ENCODE data around the gene GNAQ. TPM values are rescaled to one million over a fixed set of nuclear protein-coding genes. Genes with fewer than 3 reads are reported as not detected.

The GNAQ gene
- total and polyA plus RNA-seq, 2 donors (not counting 1 experiment from before 2014, with no cell fraction given) = 30.4 to 74.3 TPM

- Histone ChIP-seq H3K36me3 (ENCODE audit: control insufficient read depth, insufficient read depth, low read length) (no peaks in the 10 kb centered on the region), H3K27ac (ENCODE audit: insufficient read depth, low read length) (no peak overlapping the region), H3K79me2 (ENCODE audit: control insufficient read depth, insufficient read depth, low read length) (no peaks in the 10 kb centered on the region), H3K9ac (ENCODE audit: insufficient read depth, low read length) (no peak overlapping the region), H3K4me1 (ENCODE audit: control insufficient read depth, extremely low read depth, insufficient read depth, low read length) (no peaks in the 10 kb centered on the region), H3K9me3 (ENCODE audit: control insufficient read depth, insufficient read depth, low read depth, low read length) (no peaks in the 10 kb centered on the region), H3K27me3 (ENCODE audit: control insufficient read depth, insufficient read depth, low read length) (no peaks in the 10 kb centered on the region), H2AFZ (ENCODE audit: low read length) (no peak overlapping the region), H3K4me2 (ENCODE audit: extremely low read depth, insufficient read depth, low read length) (no peak overlapping the region), H4K20me1 (ENCODE audit: control insufficient read depth, extremely low read depth, insufficient read depth, low read length) (no peaks in the 10 kb centered on the region), H3K4me3 (replicated peaks in 1 of 4; ENCODE audit: control extremely low read depth in 1 of 4, insufficient read depth in 1 of 4, low read depth in 3 of 4, low read length in 4 of 4) (no peak overlapping the region)
- TF ChIP-seq EZH2 (IDR thresholded peaks at IDR 0.05; ENCODE audit: low read length, missing control alignments) = no peak
- TF ChIP-seq, protein P1, sequence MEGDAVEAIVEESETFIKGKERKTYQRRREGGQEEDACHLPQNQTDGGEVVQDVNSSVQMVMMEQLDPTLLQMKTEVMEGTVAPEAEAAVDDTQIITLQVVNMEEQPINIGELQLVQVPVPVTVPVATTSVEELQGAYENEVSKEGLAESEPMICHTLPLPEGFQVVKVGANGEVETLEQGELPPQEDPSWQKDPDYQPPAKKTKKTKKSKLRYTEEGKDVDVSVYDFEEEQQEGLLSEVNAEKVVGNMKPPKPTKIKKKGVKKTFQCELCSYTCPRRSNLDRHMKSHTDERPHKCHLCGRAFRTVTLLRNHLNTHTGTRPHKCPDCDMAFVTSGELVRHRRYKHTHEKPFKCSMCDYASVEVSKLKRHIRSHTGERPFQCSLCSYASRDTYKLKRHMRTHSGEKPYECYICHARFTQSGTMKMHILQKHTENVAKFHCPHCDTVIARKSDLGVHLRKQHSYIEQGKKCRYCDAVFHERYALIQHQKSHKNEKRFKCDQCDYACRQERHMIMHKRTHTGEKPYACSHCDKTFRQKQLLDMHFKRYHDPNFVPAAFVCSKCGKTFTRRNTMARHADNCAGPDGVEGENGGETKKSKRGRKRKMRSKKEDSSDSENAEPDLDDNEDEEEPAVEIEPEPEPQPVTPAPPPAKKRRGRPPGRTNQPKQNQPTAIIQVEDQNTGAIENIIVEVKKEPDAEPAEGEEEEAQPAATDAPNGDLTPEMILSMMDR (conservative IDR thresholded peaks at IDR 0.05 in 1 of 2, IDR thresholded peaks at IDR 0.05 in 1 of 2; ENCODE audit: low read depth in 1 of 2, low read length in 2 of 2) = no peak
- no peak for DNase-seq (ENCODE audit: low read depth in 2 of 2)
Measured at GRCh38 chr9:77789891-77790290, 241.7 kb downstream of the GNAQ start.

GRCh38 chr9:77785341-77785740 lies 246.3 kb downstream of the GNAQ start:
- Histone ChIP-seq H2AFZ (ENCODE audit: low read length) (no peak overlapping the region), H3K36me3 (ENCODE audit: control insufficient read depth, insufficient read depth, low read length) (no peaks in the 10 kb centered on the region), H4K20me1 (ENCODE audit: control insufficient read depth, extremely low read depth, insufficient read depth, low read length) (no peaks in the 10 kb centered on the region), H3K4me2 (ENCODE audit: extremely low read depth, insufficient read depth, low read length) (no peak overlapping the region), H3K27ac (ENCODE audit: insufficient read depth, low read length) (no peak overlapping the region), H3K9me3 (ENCODE audit: control insufficient read depth, insufficient read depth, low read depth, low read length) (no peaks in the 10 kb centered on the region), H3K4me3 (replicated peaks in 1 of 4; ENCODE audit: control extremely low read depth in 1 of 4, insufficient read depth in 1 of 4, low read depth in 3 of 4, low read length in 4 of 4) (no peak overlapping the region), H3K4me1 (ENCODE audit: control insufficient read depth, extremely low read depth, insufficient read depth, low read length) (no peaks in the 10 kb centered on the region), H3K79me2 (ENCODE audit: control insufficient read depth, insufficient read depth, low read length) (no peaks in the 10 kb centered on the region), H3K9ac (ENCODE audit: insufficient read depth, low read length) (no peak overlapping the region), H3K27me3 (ENCODE audit: control insufficient read depth, insufficient read depth, low read length) (no peaks in the 10 kb centered on the region)
- no peak for DNase-seq (ENCODE audit: low read depth in 2 of 2)
- TF ChIP-seq, protein P1 (conservative IDR thresholded peaks at IDR 0.05 in 1 of 2, IDR thresholded peaks at IDR 0.05 in 1 of 2; ENCODE audit: low read depth in 1 of 2, low read length in 2 of 2) = no peak
- no peak for TF ChIP-seq EZH2 (IDR thresholded peaks at IDR 0.05; ENCODE audit: low read length, missing control alignments)

- no peak overlapping the region for H3K27ac ChIP-seq (ENCODE audit: insufficient read depth, low read length)
- TF ChIP-seq EZH2 (IDR thresholded peaks at IDR 0.05; ENCODE audit: low read length, missing control alignments) = no peak
- TF ChIP-seq, protein P1 (conservative IDR thresholded peaks at IDR 0.05 in 1 of 2, IDR thresholded peaks at IDR 0.05 in 1 of 2; ENCODE audit: low read depth in 1 of 2, low read length in 2 of 2) = no peak
- DNase-seq (ENCODE audit: low read depth in 2 of 2) = no peak
- H3K9ac ChIP-seq (ENCODE audit: insufficient read depth, low read length) = no peak overlapping the region
- H3K9me3 ChIP-seq (ENCODE audit: control insufficient read depth, insufficient read depth, low read depth, low read length) = no peaks in the 10 kb centered on the region
- no peak overlapping the region for H3K4me3 ChIP-seq (replicated peaks in 1 of 4; ENCODE audit: control extremely low read depth in 1 of 4, insufficient read depth in 1 of 4, low read depth in 3 of 4, low read length in 4 of 4)
- no peaks in the 10 kb centered on the region for H3K79me2 ChIP-seq (ENCODE audit: control insufficient read depth, insufficient read depth, low read length)
- no peaks in the 10 kb centered on the region for H3K36me3 ChIP-seq (ENCODE audit: control insufficient read depth, insufficient read depth, low read length)
- no peaks in the 10 kb centered on the region for H3K4me1 ChIP-seq (ENCODE audit: control insufficient read depth, extremely low read depth, insufficient read depth, low read length)
- H3K4me2 ChIP-seq (ENCODE audit: extremely low read depth, insufficient read depth, low read length) = no peak overlapping the region
- no peaks in the 10 kb centered on the region for H4K20me1 ChIP-seq (ENCODE audit: control insufficient read depth, extremely low read depth, insufficient read depth, low read length)
- H3K27me3 ChIP-seq (ENCODE audit: control insufficient read depth, insufficient read depth, low read length) = no peaks in the 10 kb centered on the region
- no peak overlapping the region for H2AFZ ChIP-seq (ENCODE audit: low read length)
Measured at GRCh38 chr9:77783518-77783917, 248.1 kb downstream of the GNAQ start.

Measured in fibroblast of lung (primary cell).